CD4-positive, alpha-beta T cell (primary cell): Measurements from ENCODE around the gene FEV. TPM values are rescaled to one million over a fixed set of nuclear protein-coding genes. Genes with fewer than 3 reads are reported as not detected.
A peak's percentile ranks its signal among the peaks of the same experiment; 100 is the strongest.

Source experiments
- ATAC-seq: fragments of 200-7000 bp; cut with Tn5 transposase; one replicate; pipeline ENCODE4 v1.10.0; 2022; ENCODE audit warnings: mild to moderate bottlenecking; ENCODE audit not compliant: poor library complexity
- CTCF ChIA-PET: fragments of 350-600 bp; sonication (Branson Sonifier 250); formaldehyde crosslinking; loops from one replicate; lab custom pipeline; 2021; ENCODE audit warnings: antibody characterized with exemption, inconsistent platforms; lab: Charles Lee
- POLR2A ChIA-PET: fragments of 350-600 bp; sonication (Branson Sonifier 250); formaldehyde crosslinking; loops from one replicate; lab custom pipeline; 2021; ENCODE audit warnings: antibody characterized with exemption, inconsistent platforms; lab: Charles Lee
- DNase-seq, 14 experiments: peaks; one replicate each; pipeline ENCODE4 v3.0.0-alpha.2; 2013 to 2020; ENCODE audit warnings: mixed read lengths in 2 of 14
- H3K27ac ChIP-seq, 2 donors: one replicate each; pipeline versions ENCODE4 v1.5.1 to v1.7.0; 2013; ENCODE audit warnings: low read length in 2 of 2, low read depth in 1 of 2, mild to moderate bottlenecking in 1 of 2
- H3K27me3 ChIP-seq, 2 experiments: 1 replicate in 1 of 2; 2 replicates in 1 of 2; pipeline versions ENCODE4 v1.6.1 to v1.7.0; 2013; ENCODE audit warnings: low read length in 2 of 2, control low read depth in 1 of 2, mild to moderate bottlenecking in 1 of 2, moderate library complexity in 1 of 2; ENCODE audit not compliant: insufficient read depth in 2 of 2, control insufficient read depth in 1 of 2
- H3K36me3 ChIP-seq: one replicate; pipeline ENCODE4 v1.6.1; 2013; ENCODE audit warnings: low read length, control low read depth; ENCODE audit not compliant: insufficient read depth
- H3K4me1 ChIP-seq: one replicate; pipeline ENCODE4 v1.6.1; 2013; ENCODE audit warnings: low read length, control low read depth; ENCODE audit not compliant: insufficient read depth
- H3K4me3 ChIP-seq: one replicate; pipeline ENCODE4 v1.5.1; 2013; ENCODE audit warnings: mild to moderate bottlenecking, low read length, moderate library complexity
- H3K9me3 ChIP-seq, 2 experiments: 1 replicate in 1 of 2; 2 replicates in 1 of 2; pipeline versions ENCODE4 v1.6.1 to v1.7.0; 2013; ENCODE audit warnings: low read length in 2 of 2, mild to moderate bottlenecking in 2 of 2, control low read depth in 1 of 2, moderate library complexity in 1 of 2; ENCODE audit not compliant: control insufficient read depth in 1 of 2, insufficient read depth in 1 of 2
- H3K27ac Mint-ChIP-seq: one replicate; pipeline ENCODE4 v1.8.0; 2020; ENCODE audit warnings: mixed read lengths
- H3K27me3 Mint-ChIP-seq: one replicate; pipeline ENCODE4 v1.8.0; 2021; ENCODE audit warnings: mixed read lengths
- H3K36me3 Mint-ChIP-seq: one replicate; pipeline ENCODE4 v1.8.0; 2021; ENCODE audit warnings: low read depth, mixed read lengths
- H3K4me1 Mint-ChIP-seq: one replicate; pipeline ENCODE4 v1.8.0; 2021; ENCODE audit warnings: low read depth, mixed read lengths
- H3K4me3 Mint-ChIP-seq: one replicate; pipeline ENCODE4 v1.8.0; 2020; ENCODE audit warnings: mild to moderate bottlenecking, mixed read lengths
- H3K9me3 Mint-ChIP-seq: one replicate; pipeline ENCODE4 v1.8.0; 2020; ENCODE audit warnings: mixed read lengths
- CTCF ChIP-seq: fragments of 200-600 bp; IDR thresholded peaks from one replicate; pipeline ENCODE4 v1.8.0; 2022; ENCODE audit warnings: antibody characterized with exemption, mild to moderate bottlenecking
- intact Hi-C, 2 experiments: fragments of 100-400 bp; cut with DNase I in 1 of 2; cut with micrococcal nuclease in 1 of 2; formaldehyde crosslinking; loops; one replicate each; pipeline versions ENCODE4 v1.15.1 to v1.9.0; 2023 to 2025; cut with DNase I, micrococcal nuclease
- total RNA-seq, 174 experiments: library from RNA in 2 of 174; stranded (reverse) in 2 of 174; gene quantifications; one replicate each; pipeline ENCODE4 v1.2.3 and lab custom pipeline; 2021 to 2026

Gene FEV
- total RNA-seq, 2 experiments from 2014 or later = not detected

DNA sequence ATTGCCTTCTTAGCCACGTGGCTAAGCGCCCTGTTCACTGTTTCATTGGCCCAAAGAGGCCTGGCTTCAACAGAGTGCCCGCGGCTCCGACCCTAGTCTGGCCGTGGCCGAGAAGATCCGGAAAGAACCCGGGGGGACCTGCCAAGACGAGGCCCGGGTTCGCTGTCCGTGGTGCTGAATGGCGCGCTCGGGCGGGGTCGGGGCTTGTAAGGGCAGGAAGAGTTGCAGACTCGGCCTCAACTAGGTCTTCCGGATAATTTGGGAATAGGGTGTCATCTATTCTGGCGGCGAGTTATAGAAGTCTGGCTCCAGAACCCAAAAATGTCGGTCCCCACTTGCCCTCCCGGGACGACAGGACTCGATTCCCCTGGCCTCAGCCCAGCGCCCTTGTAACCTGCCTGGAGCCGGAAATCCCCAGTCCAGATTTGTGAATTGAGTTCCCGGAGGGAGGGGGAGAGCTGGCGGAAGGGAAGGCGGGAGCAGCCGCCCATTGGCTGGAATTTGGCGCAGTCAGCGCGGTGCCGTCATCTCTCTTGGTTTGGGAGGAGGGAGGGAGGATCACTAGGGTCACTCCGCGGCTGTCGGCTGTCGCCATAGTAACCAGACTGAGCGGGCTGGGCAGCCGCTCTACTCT, 22.0 kb downstream of the FEV start:
- no peak overlapping the region for H3K27ac Mint-ChIP-seq
- DNase-seq (peak; percentile 38 to 73 (median 56)), ATAC-seq (peak; percentile 48)
- peaks cover 58 to 75% of the 10 kb centered on the region in 2 experiments for H3K27me3 ChIP-seq
- H3K9me3 ChIP-seq = peaks cover 0 to 32% of the 10 kb centered on the region in 2 experiments
- H3K36me3 ChIP-seq = no peaks in the 10 kb centered on the region
- CTCF ChIA-PET = no interaction called here
- H3K4me3 Mint-ChIP-seq = no peak overlapping the region
- no peaks in the 10 kb centered on the region for H3K9me3 Mint-ChIP-seq
- H3K36me3 Mint-ChIP-seq = no peaks in the 10 kb centered on the region
- H3K4me1 Mint-ChIP-seq = peaks cover 13% of the 10 kb centered on the region
- intact Hi-C loops = loop anchor here in 1 of 2 experiments (10.0 kb wide), 1 partner anchor 342 kb away; the partner anchor contains the start of gene PTPRN
- peaks cover 32% of the 10 kb centered on the region for H3K4me1 ChIP-seq
- H3K4me3 ChIP-seq = no peak overlapping the region
- no peak for TF ChIP-seq CTCF
- H3K27ac ChIP-seq = no peak overlapping the region
- H3K27me3 Mint-ChIP-seq = peaks cover 79% of the 10 kb centered on the region
- POLR2A ChIA-PET = no interaction called here

DNA sequence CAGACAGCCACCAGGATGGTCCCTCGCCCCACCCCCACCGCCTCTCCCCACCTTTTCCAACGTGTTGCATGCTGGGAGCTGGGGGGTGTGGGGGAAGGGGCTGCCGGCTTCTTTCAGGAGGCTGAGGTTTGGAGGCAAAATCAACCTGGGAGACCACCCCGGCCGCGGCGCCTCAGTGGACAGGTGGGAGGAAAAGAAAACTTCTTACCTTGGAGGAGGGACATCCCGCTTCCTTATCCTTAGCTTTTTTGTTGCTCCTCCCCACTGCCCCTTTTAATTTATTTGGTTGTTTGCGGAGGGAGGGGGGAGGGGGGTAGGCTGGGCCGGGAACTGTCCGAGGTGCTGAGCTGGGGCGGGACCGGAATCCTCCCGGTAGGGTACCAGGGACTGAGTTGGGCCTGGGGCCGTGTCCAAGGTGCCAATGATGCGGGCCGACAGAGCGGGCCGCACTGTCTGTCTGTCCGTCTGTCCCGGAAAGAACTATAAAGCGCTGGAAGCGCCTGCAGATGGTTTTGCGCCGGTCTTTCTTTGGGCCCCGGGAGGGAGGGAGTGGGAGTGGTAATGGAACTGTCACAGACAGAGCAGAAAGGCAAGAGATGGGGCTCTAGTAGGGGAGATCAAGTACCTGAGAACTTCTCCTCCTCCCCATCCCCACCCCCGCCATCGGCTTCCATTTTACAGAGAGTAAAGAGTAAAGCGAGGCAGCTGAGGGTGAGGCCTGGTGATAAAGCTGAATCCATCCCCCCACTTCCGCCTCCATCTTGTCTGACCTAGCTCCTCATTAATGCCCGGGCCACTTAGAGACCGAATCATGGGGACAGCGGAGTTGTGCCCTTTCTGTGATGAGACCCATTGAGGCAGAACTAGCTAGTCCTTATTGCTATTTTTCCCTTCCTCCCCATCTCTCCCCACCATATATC, 23.1 kb downstream of the FEV start:
- CTCF ChIA-PET = interaction anchor here (1.1 kb wide), 1 partner anchor 18 kb away, joined by 3 read pairs; no protein-coding TSS in a partner anchor
- Mint-ChIP-seq H3K27ac (no peak overlapping the region), H3K4me3 (no peak overlapping the region), H3K4me1 (peaks cover 13% of the 10 kb centered on the region), H3K9me3 (no peaks in the 10 kb centered on the region), H3K27me3 (peaks cover 82% of the 10 kb centered on the region), H3K36me3 (no peaks in the 10 kb centered on the region)
- Histone ChIP-seq H3K27ac (no peak overlapping the region), H3K36me3 (no peaks in the 10 kb centered on the region), H3K27me3 (peaks cover 59 to 82% of the 10 kb centered on the region in 2 experiments), H3K9me3 (peaks cover 0 to 32% of the 10 kb centered on the region in 2 experiments), H3K4me1 (peaks cover 32% of the 10 kb centered on the region), H3K4me3 (no peak overlapping the region)
- POLR2A ChIA-PET = interaction anchor here (0.6 kb wide), 1 partner anchor 129 kb away, joined by 3 read pairs; no protein-coding TSS in a partner anchor
- intact Hi-C loops = loop anchor here in 1 of 2 experiments (10.0 kb wide), 1 partner anchor 343 kb away; the partner anchor contains the start of gene PTPRN
- peak in 2 of 14 experiments; percentile 28 to 39 for DNase-seq
- ATAC-seq = no peak
- no peak for TF ChIP-seq CTCF

DNA sequence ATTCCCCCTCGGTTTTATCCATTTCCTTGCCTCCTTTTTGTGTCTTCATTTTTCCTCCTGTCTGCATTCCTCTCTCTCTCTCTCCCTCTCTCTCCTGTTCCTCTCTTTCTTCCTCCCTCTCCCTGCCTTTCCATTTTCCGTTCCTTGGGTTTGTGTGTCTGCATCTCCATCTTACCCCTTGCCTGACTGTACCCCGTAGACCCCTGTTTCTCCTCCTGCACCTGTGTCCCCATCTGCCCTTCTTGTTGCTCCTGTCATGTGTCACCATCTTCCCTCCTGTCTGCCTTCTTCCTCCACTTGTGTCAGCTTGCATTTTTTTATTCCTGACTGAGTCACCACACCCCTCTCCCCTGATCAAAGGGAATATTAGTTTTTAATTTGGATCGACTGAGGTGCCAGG, 23.8 kb downstream of the FEV start:
- H3K36me3 Mint-ChIP-seq = no peaks in the 10 kb centered on the region
- peaks cover 13% of the 10 kb centered on the region for H3K4me1 Mint-ChIP-seq
- TF ChIP-seq CTCF = no peak
- intact Hi-C loops = loop anchor here in 1 of 2 experiments (10.0 kb wide), 1 partner anchor 344 kb away; the partner anchor contains the start of gene PTPRN
- Histone ChIP-seq H3K4me3 (no peak overlapping the region), H3K9me3 (peaks cover 0 to 32% of the 10 kb centered on the region in 2 experiments), H3K27ac (no peak overlapping the region), H3K4me1 (peaks cover 32% of the 10 kb centered on the region), H3K27me3 (peaks cover 59 to 89% of the 10 kb centered on the region in 2 experiments), H3K36me3 (no peaks in the 10 kb centered on the region)
- ChIA-PET POLR2A (no interaction called here), CTCF (interaction anchor here (1.1 kb wide), 1 partner anchor 19 kb away, joined by 3 read pairs; no protein-coding TSS in a partner anchor)
- H3K4me3 Mint-ChIP-seq = no peak overlapping the region
- no peak overlapping the region for H3K27ac Mint-ChIP-seq
- H3K9me3 Mint-ChIP-seq = no peaks in the 10 kb centered on the region
- ATAC-seq (no peak), DNase-seq (no peak)
- peaks cover 85% of the 10 kb centered on the region for H3K27me3 Mint-ChIP-seq
